RWPE1 (cell line): Measurements from ENCODE around the gene HSF4.

ENCODE experiments used
- CTCF ChIA-PET: fragments of 350-600 bp; sonication (Branson Sonifier 250); formaldehyde crosslinking; extraction: SDS; loops from one replicate; lab custom pipeline; 2021; lab: Yijun Ruan, JAX
- POLR2A ChIA-PET: fragments of 400-600 bp; formaldehyde crosslinking; extraction: SDS; loops from one replicate; lab custom pipeline; 2020; ENCODE audit warnings: antibody characterized with exemption; ENCODE audit not compliant: low non-redundant PET; lab: Yijun Ruan, JAX
- DNase-seq: peaks from one replicate; pipeline ENCODE4 v3.0.0; 2012; ENCODE audit warnings: low spot score
- H3K27ac ChIP-seq: fragments of 450-650 bp; 2 replicates; pipeline ENCODE4 v1.5.1; 2017
- TF ChIP-seq, protein P1 (sequence below): fragments of 450-650 bp; conservative IDR thresholded peaks from 2 replicates; pipeline ENCODE4 v1.5.1; 2017; ENCODE audit warnings: low read depth, mild to moderate bottlenecking

Gene HSF4

DNA sequence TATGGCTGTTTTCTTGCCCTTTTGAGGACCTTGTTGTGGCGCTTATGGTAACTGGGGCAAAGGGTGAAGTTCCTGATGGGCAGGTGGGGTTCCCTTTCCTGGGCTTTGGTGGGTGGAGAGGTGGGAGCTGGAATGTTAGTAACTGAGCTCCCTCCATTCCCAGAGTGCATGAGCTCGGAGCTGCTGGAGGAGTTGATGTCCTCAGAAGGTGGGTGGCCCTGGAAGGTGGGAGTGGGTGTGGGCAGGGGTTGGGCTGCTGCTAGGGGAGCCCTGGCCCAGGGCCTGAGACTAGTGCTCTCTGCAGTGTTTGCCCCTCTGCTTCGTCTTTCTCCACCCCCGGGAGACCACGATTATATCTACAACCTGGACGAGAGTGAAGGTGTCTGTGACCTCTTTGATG, 33.2 kb downstream of the HSF4 start:
- POLR2A ChIA-PET: interaction anchor here (0.6 to 0.8 kb wide), 2 partner anchors 19 to 49 kb away, joined by 3 read pairs; partner anchors contain the start of gene FHOD1
- peak overlapping the region; percentile 92 for H3K27ac ChIP-seq
- TF ChIP-seq, protein P1, sequence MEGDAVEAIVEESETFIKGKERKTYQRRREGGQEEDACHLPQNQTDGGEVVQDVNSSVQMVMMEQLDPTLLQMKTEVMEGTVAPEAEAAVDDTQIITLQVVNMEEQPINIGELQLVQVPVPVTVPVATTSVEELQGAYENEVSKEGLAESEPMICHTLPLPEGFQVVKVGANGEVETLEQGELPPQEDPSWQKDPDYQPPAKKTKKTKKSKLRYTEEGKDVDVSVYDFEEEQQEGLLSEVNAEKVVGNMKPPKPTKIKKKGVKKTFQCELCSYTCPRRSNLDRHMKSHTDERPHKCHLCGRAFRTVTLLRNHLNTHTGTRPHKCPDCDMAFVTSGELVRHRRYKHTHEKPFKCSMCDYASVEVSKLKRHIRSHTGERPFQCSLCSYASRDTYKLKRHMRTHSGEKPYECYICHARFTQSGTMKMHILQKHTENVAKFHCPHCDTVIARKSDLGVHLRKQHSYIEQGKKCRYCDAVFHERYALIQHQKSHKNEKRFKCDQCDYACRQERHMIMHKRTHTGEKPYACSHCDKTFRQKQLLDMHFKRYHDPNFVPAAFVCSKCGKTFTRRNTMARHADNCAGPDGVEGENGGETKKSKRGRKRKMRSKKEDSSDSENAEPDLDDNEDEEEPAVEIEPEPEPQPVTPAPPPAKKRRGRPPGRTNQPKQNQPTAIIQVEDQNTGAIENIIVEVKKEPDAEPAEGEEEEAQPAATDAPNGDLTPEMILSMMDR: no peak
- no peak for DNase-seq
- CTCF ChIA-PET: interaction anchor here (0.5 to 4.5 kb wide), 13 partner anchors 10 to 650 kb away, joined by 3 to 20 read pairs (median 4); partner anchors contain the start of genes FHOD1 and TMEM208

DNA sequence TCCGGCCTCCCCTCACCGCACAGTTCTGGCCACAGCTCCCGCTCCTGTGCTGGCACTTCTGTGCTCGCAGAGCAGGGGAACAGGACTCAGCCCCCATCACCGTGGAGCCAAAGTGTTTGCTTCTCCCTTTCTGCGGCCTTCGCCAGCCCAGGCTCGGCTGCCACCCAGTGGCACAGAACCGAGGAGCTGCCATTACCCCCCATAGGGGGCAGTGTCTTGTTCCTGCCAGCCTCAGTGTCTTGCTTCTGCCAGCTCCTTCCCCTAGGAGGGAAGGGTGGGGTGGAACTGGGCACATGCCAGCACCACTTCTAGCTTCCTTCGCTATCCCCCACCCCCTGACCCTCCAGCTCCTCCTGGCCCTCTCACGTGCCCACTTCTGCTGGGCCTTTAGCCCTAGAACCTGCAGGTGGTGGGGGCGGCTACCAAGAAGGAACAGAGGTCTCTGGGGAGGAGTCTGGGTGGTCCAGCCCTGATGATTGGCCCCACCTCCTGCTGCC, 33.7 kb downstream of the HSF4 start:
- peak overlapping the region; percentile 92 for H3K27ac ChIP-seq
- CTCF ChIA-PET: interaction anchor here (0.5 to 4.5 kb wide), 18 partner anchors 9 to 651 kb away, joined by 3 to 20 read pairs (median 4); partner anchors contain the start of genes FHOD1 and TMEM208
- POLR2A ChIA-PET: interaction anchor here (0.6 to 0.8 kb wide), 2 partner anchors 20 to 49 kb away, joined by 3 read pairs; partner anchors contain the start of gene FHOD1
- TF ChIP-seq, protein P1: peak; percentile 61
- peak; percentile 81 for DNase-seq

DNA sequence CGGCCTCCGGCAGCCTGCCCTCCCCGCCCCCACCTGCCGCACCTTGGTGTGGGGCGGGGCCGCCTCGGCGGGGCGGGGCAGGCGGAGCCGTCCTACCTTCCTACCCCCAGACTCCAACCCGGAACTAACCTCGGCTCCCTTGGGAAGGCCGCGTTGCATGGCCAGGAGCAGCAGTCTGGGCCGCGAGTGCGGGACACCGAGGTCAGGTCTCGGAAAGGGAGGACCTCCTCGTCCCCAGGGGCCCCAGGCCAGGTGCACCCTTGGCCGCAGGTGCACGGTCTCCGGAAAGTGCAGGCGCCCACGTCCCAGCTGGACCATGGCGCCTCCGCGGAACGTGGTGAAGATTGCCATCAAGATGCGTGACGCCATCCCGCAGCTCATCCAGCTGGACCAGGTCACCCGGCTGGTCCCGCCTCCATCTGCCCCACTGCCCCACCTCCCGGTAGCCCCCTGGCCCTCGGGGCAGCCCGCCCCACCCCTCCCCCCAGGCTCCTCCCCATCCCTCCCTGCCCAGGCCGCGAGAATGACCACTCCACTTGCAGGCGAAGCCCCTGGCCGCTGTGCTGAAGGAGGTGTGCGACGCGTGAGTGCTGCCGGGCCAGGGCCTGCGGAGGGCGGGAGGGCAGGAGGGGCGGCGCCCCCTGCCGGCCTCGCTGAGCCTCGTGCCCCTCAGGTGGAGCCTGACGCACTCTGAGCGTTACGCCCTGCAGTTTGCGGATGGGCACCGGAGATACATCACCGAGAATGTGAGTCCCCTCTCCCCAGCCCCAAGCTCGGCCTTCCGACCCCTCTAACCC, 34.7 kb downstream of the HSF4 start, which contains the start of gene ELMO3:
TSS of gene ELMO3 (plus strand) at position 121 of the 797 bp plus-strand sequence. CDS start at position 317, 196 bp downstream.
- DNase-seq: peak; percentile 89
- ChIA-PET CTCF (interaction anchor here (0.6 to 4.5 kb wide), 14 partner anchors 9 to 488 kb away, joined by 3 to 20 read pairs (median 4); partner anchors contain the start of genes FHOD1, NOL3 and TMEM208), POLR2A (no interaction called here)
- TF ChIP-seq, protein P1: peak; percentile 71
- peak within 1 kb of the TSS; percentile 92 for H3K27ac ChIP-seq

DNA sequence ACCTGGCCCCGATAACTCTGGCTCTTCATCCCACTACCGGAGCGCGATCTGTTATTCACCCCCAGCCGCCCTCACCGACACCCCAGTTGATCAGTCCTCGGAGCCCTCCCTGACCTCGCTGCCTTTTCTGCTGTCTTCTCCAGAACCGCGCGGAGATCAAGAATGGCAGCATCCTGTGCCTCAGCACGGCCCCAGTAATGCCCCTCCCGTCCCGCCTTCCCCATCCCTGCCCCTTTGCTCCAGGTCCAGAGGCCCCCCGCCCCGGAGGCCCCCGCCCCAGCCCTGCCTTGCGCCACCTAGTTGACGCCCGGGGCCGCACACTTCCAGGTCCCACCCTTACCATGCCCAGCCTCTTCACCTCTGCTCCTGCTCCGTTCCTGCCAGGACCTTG, 35.3 kb downstream of the HSF4 start:
- peak; percentile 36 for DNase-seq
- ChIA-PET POLR2A (interaction anchor here (0.6 kb wide), 1 partner anchor 240 kb away, joined by 4 read pairs; no protein-coding TSS in a partner anchor), CTCF (interaction anchor here (0.6 to 4.5 kb wide), 7 partner anchors 8 to 488 kb away, joined by 3 to 20 read pairs (median 4); partner anchors contain the start of gene NOL3)
- peak overlapping the region; percentile 92 for H3K27ac ChIP-seq
- TF ChIP-seq, protein P1: peak; percentile 58

DNA sequence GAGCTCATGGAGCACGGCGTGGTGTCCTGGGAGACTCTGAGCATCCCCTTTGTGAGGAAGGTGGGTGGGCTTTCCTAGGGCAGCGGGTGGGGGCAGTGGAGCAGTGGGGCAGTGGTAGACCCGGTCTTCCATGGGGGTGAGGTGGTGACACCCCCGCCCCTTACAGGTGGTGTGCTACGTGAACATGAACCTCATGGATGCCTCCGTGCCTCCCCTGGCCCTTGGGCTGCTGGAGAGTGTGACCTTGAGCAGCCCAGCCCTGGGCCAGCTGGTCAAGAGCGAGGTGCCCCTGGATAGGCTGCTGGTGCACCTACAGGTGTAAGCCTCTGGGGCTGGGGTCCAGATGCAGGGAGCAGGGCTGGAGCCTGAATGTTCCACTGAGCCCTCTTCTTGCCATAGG, 35.9 kb downstream of the HSF4 start:
- peak overlapping the region; percentile 92 for H3K27ac ChIP-seq
- ChIA-PET POLR2A (interaction anchor here (0.6 kb wide), 1 partner anchor 240 kb away, joined by 4 read pairs; no protein-coding TSS in a partner anchor), CTCF (interaction anchor here (0.6 to 4.5 kb wide), 2 partner anchors 11 to 22 kb away, joined by 3 to 19 read pairs; no protein-coding TSS in a partner anchor)
- DNase-seq: no peak
- TF ChIP-seq, protein P1: no peak
